ENCODE results near the gene GABRB1.
"Not testable (repeated sequence)": the region's sequence is repeated elsewhere in the genome, so short reads cannot be mapped to it uniquely, and the experiment has no call there.

Gene GABRB1

GRCh38 chr4:47287735-47288134, 256.4 kb downstream of the GABRB1 start:
- Histone ChIP-seq H3K4me1 (ENCODE audit: control insufficient read depth, insufficient read depth, low read length) (no peaks in the 10 kb centered on the region), H3K27ac (ENCODE audit: low read length) (no peak overlapping the region), H3K36me3 (ENCODE audit: control insufficient read depth in 2 of 2, insufficient read depth in 2 of 2, low read length in 2 of 2) (no peaks in the 10 kb centered on the region), H3K27me3 (ENCODE audit: control insufficient read depth in 1 of 2, insufficient read depth in 2 of 2, low read length in 2 of 2) (no peaks in the 10 kb centered on the region), H3K9me3 (ENCODE audit: control insufficient read depth in 2 of 2, low read length in 2 of 2) (no peaks in the 10 kb centered on the region), H3K9ac (ENCODE audit: low read length in 2 of 2) (no peak overlapping the region), H3K4me3 (ENCODE audit: low read length in 2 of 2) (no peak overlapping the region)

GRCh38 chr4:47289805-47290204, 258.4 kb downstream of the GABRB1 start:
- Histone ChIP-seq H3K4me3 (ENCODE audit: low read length in 2 of 2) (no peak overlapping the region), H3K9ac (ENCODE audit: low read length in 2 of 2) (no peak overlapping the region), H3K4me1 (ENCODE audit: control insufficient read depth, insufficient read depth, low read length) (no peaks in the 10 kb centered on the region), H3K9me3 (ENCODE audit: control insufficient read depth in 2 of 2, low read length in 2 of 2) (no peaks in the 10 kb centered on the region), H3K27ac (ENCODE audit: low read length) (no peak overlapping the region), H3K27me3 (ENCODE audit: control insufficient read depth in 1 of 2, insufficient read depth in 2 of 2, low read length in 2 of 2) (no peaks in the 10 kb centered on the region), H3K36me3 (ENCODE audit: control insufficient read depth in 2 of 2, insufficient read depth in 2 of 2, low read length in 2 of 2) (no peaks in the 10 kb centered on the region)

- H3K27ac ChIP-seq (ENCODE audit: low read length); H3K36me3 ChIP-seq (ENCODE audit: control insufficient read depth in 2 of 2, insufficient read depth in 2 of 2, low read length in 2 of 2); H3K9ac ChIP-seq (ENCODE audit: low read length in 2 of 2); H3K4me1 ChIP-seq (ENCODE audit: control insufficient read depth, insufficient read depth, low read length); H3K4me3 ChIP-seq (ENCODE audit: low read length in 2 of 2); H3K27me3 ChIP-seq (ENCODE audit: control insufficient read depth in 1 of 2, insufficient read depth in 2 of 2, low read length in 2 of 2); H3K9me3 ChIP-seq (ENCODE audit: control insufficient read depth in 2 of 2, low read length in 2 of 2): not testable (repeated sequence)
These were observed 259.5 kb downstream of the GABRB1 start for GRCh38 chr4:47290873-47291272.

- H3K27ac ChIP-seq (ENCODE audit: low read length), result no peak overlapping the region
- H3K4me3 ChIP-seq (ENCODE audit: low read length in 2 of 2), result no peak overlapping the region
- no peaks in the 10 kb centered on the region for H3K4me1 ChIP-seq (ENCODE audit: control insufficient read depth, insufficient read depth, low read length)
- H3K9me3 ChIP-seq (ENCODE audit: control insufficient read depth in 2 of 2, low read length in 2 of 2), result no peaks in the 10 kb centered on the region
- H3K27me3 ChIP-seq (ENCODE audit: control insufficient read depth in 1 of 2, insufficient read depth in 2 of 2, low read length in 2 of 2), result no peaks in the 10 kb centered on the region
- H3K9ac ChIP-seq (ENCODE audit: low read length in 2 of 2), result no peak overlapping the region
- H3K36me3 ChIP-seq (ENCODE audit: control insufficient read depth in 2 of 2, insufficient read depth in 2 of 2, low read length in 2 of 2), result no peaks in the 10 kb centered on the region
These were observed 277.8 kb downstream of the GABRB1 start for GRCh38 chr4:47309165-47309564.

GRCh38 chr4:47312170-47312569, 280.8 kb downstream of the GABRB1 start:
- no peaks in the 10 kb centered on the region for H3K4me1 ChIP-seq (ENCODE audit: control insufficient read depth, insufficient read depth, low read length)

GRCh38 chr4:47313384-47313783, 282.0 kb downstream of the GABRB1 start:
- Histone ChIP-seq H3K4me3 (ENCODE audit: low read length in 2 of 2) (no peak overlapping the region), H3K36me3 (ENCODE audit: control insufficient read depth in 2 of 2, insufficient read depth in 2 of 2, low read length in 2 of 2) (no peaks in the 10 kb centered on the region), H3K9ac (ENCODE audit: low read length in 2 of 2) (no peak overlapping the region), H3K9me3 (ENCODE audit: control insufficient read depth in 2 of 2, low read length in 2 of 2) (no peaks in the 10 kb centered on the region), H3K27ac (ENCODE audit: low read length) (no peak overlapping the region), H3K4me1 (ENCODE audit: control insufficient read depth, insufficient read depth, low read length) (no peaks in the 10 kb centered on the region), H3K27me3 (ENCODE audit: control insufficient read depth in 1 of 2, insufficient read depth in 2 of 2, low read length in 2 of 2) (no peaks in the 10 kb centered on the region)

More at GRCh38 chr4:47312170-47312569, 280.8 kb downstream of the GABRB1 start:
- Histone ChIP-seq H3K4me3 (ENCODE audit: low read length in 2 of 2) (no peak overlapping the region), H3K9me3 (ENCODE audit: control insufficient read depth in 2 of 2, low read length in 2 of 2) (no peaks in the 10 kb centered on the region), H3K9ac (ENCODE audit: low read length in 2 of 2) (no peak overlapping the region), H3K27me3 (ENCODE audit: control insufficient read depth in 1 of 2, insufficient read depth in 2 of 2, low read length in 2 of 2) (no peaks in the 10 kb centered on the region), H3K36me3 (ENCODE audit: control insufficient read depth in 2 of 2, insufficient read depth in 2 of 2, low read length in 2 of 2) (no peaks in the 10 kb centered on the region), H3K27ac (ENCODE audit: low read length) (no peak overlapping the region)

- H3K9me3 ChIP-seq (ENCODE audit: control insufficient read depth in 2 of 2, low read length in 2 of 2), result no peaks in the 10 kb centered on the region
- H3K4me1 ChIP-seq (ENCODE audit: control insufficient read depth, insufficient read depth, low read length), result no peaks in the 10 kb centered on the region
- no peak overlapping the region for H3K9ac ChIP-seq (ENCODE audit: low read length in 2 of 2)
- H3K36me3 ChIP-seq (ENCODE audit: control insufficient read depth in 2 of 2, insufficient read depth in 2 of 2, low read length in 2 of 2), result no peaks in the 10 kb centered on the region
- H3K27ac ChIP-seq (ENCODE audit: low read length), result no peak overlapping the region
- H3K4me3 ChIP-seq (ENCODE audit: low read length in 2 of 2), result no peak overlapping the region
- H3K27me3 ChIP-seq (ENCODE audit: control insufficient read depth in 1 of 2, insufficient read depth in 2 of 2, low read length in 2 of 2), result no peaks in the 10 kb centered on the region
These were observed 284.0 kb downstream of the GABRB1 start for GRCh38 chr4:47315346-47315745.

GRCh38 chr4:47326025-47326424, 294.7 kb downstream of the GABRB1 start:
- H3K27ac ChIP-seq (ENCODE audit: low read length), result no peak overlapping the region
- no peaks in the 10 kb centered on the region for H3K36me3 ChIP-seq (ENCODE audit: control insufficient read depth in 2 of 2, insufficient read depth in 2 of 2, low read length in 2 of 2)
- H3K4me1 ChIP-seq (ENCODE audit: control insufficient read depth, insufficient read depth, low read length), result no peaks in the 10 kb centered on the region
- no peaks in the 10 kb centered on the region for H3K27me3 ChIP-seq (ENCODE audit: control insufficient read depth in 1 of 2, insufficient read depth in 2 of 2, low read length in 2 of 2)
- H3K9ac ChIP-seq (ENCODE audit: low read length in 2 of 2), result no peak overlapping the region
- no peaks in the 10 kb centered on the region for H3K9me3 ChIP-seq (ENCODE audit: control insufficient read depth in 2 of 2, low read length in 2 of 2)
- no peak overlapping the region for H3K4me3 ChIP-seq (ENCODE audit: low read length in 2 of 2)

- no peaks in the 10 kb centered on the region for H3K36me3 ChIP-seq (ENCODE audit: control insufficient read depth in 2 of 2, insufficient read depth in 2 of 2, low read length in 2 of 2)
- no peak overlapping the region for H3K27ac ChIP-seq (ENCODE audit: low read length)
- no peak overlapping the region for H3K9ac ChIP-seq (ENCODE audit: low read length in 2 of 2)
- H3K9me3 ChIP-seq (ENCODE audit: control insufficient read depth in 2 of 2, low read length in 2 of 2), result no peaks in the 10 kb centered on the region
- H3K4me3 ChIP-seq (ENCODE audit: low read length in 2 of 2), result no peak overlapping the region
- no peaks in the 10 kb centered on the region for H3K27me3 ChIP-seq (ENCODE audit: control insufficient read depth in 1 of 2, insufficient read depth in 2 of 2, low read length in 2 of 2)
- H3K4me1 ChIP-seq (ENCODE audit: control insufficient read depth, insufficient read depth, low read length), result no peaks in the 10 kb centered on the region
These were observed 299.5 kb downstream of the GABRB1 start for GRCh38 chr4:47330866-47331265.

GRCh38 chr4:47334652-47335051, 303.3 kb downstream of the GABRB1 start:
- no peaks in the 10 kb centered on the region for H3K27me3 ChIP-seq (ENCODE audit: control insufficient read depth in 1 of 2, insufficient read depth in 2 of 2, low read length in 2 of 2)
- H3K4me3 ChIP-seq (ENCODE audit: low read length in 2 of 2), result no peak overlapping the region
- H3K4me1 ChIP-seq (ENCODE audit: control insufficient read depth, insufficient read depth, low read length), result no peaks in the 10 kb centered on the region
- no peaks in the 10 kb centered on the region for H3K36me3 ChIP-seq (ENCODE audit: control insufficient read depth in 2 of 2, insufficient read depth in 2 of 2, low read length in 2 of 2)
- no peak overlapping the region for H3K9ac ChIP-seq (ENCODE audit: low read length in 2 of 2)
- H3K9me3 ChIP-seq (ENCODE audit: control insufficient read depth in 2 of 2, low read length in 2 of 2), result no peaks in the 10 kb centered on the region
- no peak overlapping the region for H3K27ac ChIP-seq (ENCODE audit: low read length)

- Histone ChIP-seq H3K27me3 (ENCODE audit: control insufficient read depth in 1 of 2, insufficient read depth in 2 of 2, low read length in 2 of 2) (no peaks in the 10 kb centered on the region), H3K36me3 (ENCODE audit: control insufficient read depth in 2 of 2, insufficient read depth in 2 of 2, low read length in 2 of 2) (no peaks in the 10 kb centered on the region), H3K4me1 (ENCODE audit: control insufficient read depth, insufficient read depth, low read length) (no peaks in the 10 kb centered on the region), H3K9me3 (ENCODE audit: control insufficient read depth in 2 of 2, low read length in 2 of 2) (no peaks in the 10 kb centered on the region), H3K4me3 (ENCODE audit: low read length in 2 of 2) (no peak overlapping the region), H3K9ac (ENCODE audit: low read length in 2 of 2) (no peak overlapping the region), H3K27ac (ENCODE audit: low read length) (no peak overlapping the region)
These were observed 306.5 kb downstream of the GABRB1 start for GRCh38 chr4:47337893-47338292.
